Kidney capillary endothelial cell (primary cell): Measurements from ENCODE around the gene SLC35E3.
"Not testable (repeated sequence)": the region's sequence is repeated elsewhere in the genome, so short reads cannot be mapped to it uniquely, and the experiment has no call there.

Experiments
- DNase-seq: peaks from one replicate; pipeline ENCODE4 v3.0.0-alpha.2; 2018; ENCODE audit warnings: low spot score

Gene SLC35E3

DNA sequence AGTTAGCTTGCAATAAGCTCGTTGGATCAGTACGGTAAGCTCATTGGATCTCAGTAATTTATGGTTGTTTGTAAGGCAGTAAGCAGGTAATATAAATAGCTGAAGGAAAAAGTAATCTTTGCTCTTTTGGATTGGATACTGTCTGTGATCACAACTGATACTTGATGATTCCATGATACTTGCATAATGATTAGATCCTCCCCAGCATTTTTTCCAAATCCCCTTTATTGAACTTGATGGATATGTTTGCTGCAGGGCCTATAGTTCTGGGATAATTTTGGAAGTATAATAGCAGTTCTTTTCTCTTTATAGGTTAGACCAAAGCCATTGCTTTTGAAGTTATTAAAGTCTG is 67.2 kb downstream of the SLC35E3 start:
- DNase-seq: no peak

DNA sequence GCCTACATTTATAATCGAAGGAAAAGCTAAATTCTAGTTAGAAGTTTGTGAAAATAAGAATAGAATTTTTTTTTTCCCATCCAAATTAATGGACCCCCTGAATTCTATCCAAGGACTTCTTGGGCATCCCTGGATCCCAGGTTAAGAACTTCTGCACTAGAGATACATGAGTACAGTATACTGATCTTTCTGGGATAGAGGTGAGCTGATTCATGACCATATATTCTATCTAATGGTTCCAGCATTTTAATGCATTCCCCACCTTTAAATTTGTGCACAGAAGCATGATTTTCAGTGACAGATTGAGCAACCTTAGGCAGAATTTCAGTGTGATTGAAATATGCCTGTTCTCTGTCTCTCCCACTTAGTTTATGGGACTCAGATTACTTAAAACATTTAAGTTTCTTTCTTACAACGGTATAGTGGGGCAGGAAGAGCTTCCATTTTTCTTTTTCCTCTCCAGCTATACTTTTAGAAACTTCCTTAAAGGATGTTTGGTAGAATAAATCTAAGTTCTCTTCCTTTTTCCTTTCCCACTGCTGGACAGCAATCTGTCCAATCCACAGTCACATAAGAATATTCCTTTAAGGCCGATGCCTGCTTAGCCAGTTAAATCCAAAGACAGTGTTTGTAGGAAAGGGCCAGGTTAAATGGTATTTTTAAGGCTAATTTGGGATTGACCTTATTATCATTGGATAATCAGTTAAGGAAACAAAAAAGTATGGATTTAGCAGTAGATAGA is 68.7 kb downstream of the SLC35E3 start:
- no peak for DNase-seq

DNA sequence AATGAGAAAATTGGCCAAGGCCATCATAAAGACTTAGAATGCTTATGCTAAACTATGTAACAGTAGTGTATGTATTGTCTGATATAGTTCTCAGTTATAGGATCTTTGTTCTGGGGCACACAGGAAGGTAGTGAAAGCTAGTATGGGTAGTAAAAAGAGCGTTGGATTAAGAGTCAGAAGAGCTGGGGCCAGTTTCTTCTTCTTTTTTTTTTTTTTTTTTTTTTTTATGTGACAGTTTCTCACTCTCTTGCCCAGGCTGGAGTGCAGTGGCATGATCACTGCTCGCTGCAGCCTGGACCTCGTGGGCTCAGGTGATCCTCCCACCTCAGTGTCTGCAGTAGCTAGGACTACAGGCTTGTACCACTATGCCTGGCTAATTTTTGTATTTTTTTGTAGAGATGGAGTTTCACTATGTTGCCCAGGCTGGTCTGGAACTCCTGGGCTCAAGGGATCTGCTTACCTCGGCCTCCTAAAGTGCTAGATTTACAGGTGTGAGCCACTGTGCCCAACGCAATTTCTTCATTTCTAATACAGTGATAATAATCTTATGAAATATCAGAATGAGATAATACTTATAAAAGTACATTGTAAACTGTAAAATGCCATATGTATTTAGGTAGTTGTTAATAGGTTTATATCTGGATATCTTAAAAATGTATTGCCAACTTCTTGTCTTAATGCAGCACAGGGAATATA is 69.4 kb downstream of the SLC35E3 start:
- no peak for DNase-seq

DNA sequence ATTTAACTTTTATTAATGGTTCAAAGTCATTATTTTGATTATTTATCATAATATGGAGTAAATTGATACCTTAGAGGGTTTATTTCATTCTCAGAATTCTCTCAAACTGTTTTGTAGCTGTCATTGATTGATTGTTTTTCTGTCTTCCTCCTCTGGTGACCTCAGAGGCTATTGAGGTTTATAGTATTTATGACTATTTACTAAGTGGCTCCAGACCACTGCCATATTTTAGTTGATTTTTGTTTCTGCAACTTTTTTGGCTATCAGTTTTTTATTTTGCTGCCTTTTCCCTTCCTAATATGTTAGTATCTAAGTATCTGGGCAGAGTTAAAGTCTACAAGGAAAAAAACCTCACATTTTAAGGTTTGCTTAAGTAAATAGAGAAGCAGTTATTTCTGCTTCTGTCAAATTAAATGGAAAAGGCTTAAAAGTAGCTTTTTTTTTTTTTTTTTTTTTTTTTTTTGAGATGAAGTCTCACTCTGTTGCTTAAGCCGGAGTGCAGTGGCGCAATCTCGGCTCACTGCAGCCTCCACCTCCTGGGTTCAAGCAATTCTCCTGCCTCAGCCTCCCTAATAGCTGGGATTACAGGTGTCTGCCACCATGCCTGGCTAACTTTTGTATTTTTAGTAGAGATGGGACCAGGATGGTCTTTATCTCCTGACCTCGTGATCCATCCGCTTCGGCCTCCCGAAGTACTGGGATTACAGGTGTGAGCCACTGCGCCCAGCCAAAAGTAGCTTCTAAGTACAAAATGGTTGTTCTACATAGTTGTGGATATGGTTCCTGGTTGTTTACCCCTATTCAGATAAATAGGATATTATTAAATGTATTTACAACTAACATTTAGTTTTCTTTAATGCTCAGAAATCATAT is 70.2 kb downstream of the SLC35E3 start:
- no peak for DNase-seq

DNA sequence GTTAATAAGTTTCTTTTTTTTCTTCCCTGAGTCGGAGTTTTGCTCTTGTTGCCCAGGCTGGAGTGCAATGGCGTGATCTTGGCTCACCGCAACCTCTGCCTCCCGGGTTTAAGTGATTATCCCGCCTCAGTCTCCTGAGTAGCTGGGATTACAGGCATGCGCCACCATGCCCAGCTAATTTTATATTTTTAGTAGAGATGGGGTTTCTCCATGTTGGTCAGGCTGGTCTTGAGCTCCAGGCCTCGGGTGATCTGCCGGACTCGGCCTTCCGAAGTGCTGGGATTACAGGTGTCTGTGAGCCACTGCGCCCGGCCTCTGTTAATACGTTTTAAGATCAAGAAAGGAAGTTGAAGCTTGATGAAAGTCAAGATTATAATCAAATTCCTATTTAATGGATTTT is 73.5 kb downstream of the SLC35E3 start:
- not testable (repeated sequence) for DNase-seq

DNA sequence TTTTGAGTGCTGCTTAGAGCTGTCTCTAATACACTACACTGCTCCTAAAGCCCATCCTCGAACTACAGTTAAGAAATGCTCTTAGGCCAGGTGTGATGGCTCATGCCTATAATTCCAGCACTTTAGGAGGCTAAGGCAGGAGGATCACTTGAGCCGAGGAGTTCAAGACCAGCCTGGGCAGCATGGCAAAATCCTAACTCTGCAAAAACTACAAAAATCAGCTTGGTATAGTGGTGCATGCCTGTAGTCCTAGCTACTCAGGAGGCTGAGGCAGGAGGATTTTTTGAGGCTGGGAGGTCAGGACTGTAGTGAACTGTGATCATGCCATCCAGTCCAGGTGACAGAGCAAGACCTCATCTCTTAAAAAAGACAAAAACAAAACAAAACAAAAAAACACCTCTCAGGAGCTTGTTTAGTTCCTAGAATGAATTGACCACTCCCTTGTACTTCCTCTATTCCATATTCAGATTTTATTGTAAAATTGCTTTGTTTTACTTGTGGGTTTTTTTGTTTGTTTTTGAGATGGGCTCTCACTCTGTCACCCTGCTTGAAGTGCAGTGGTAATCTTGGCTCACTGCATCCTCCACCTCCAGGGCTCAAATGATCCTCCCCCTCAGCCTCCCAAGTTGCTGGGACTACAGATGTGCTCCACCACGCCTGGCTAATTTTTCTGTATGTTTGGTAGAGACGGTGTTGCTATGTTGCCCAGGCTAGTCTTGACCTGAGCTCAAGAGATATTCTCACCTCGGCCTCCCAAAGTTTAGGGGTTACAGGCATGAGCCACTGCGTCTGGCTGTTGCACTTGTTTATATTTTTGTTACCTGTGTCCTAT is 75.6 kb downstream of the SLC35E3 start:
- no peak for DNase-seq

DNA sequence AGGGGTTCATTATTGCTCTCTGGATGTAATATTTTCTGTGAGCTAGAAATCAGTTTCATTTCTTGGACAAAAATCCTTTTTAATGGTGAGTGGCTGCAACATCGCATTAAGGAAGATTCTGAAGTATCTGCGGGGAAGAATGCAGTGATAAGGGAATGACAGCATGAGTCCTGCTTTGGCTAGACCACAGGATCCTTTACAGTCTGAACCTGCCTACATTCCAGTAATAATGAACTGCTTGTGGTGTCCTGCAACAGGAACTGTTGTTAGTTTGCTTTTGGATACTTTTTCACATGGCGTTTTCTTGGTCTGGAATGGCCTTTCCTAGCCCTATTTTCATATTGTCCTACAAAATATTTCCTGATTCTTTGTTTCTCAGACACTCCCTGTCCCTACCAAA is 77.7 kb downstream of the SLC35E3 start:
- DNase-seq: no peak

DNA sequence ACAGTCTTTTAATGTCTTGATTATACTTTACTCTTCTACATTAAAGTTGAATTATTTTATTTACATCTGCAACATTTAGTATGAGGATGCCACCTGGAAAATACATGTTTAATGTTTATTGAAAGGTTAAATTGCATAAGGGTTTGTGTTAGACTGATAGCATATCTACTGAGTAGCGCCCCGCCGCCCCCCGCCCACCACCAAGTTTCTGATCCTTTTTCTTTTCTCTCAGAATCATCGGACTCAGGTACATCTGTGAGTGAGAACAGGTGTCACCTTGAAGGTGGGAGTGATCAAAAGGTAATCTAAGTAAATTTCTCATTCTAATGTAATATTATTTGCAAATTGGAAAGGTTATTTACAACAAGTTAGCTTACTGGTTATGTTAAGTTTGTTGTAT is 78.2 kb downstream of the SLC35E3 start:
- DNase-seq: no peak

DNA sequence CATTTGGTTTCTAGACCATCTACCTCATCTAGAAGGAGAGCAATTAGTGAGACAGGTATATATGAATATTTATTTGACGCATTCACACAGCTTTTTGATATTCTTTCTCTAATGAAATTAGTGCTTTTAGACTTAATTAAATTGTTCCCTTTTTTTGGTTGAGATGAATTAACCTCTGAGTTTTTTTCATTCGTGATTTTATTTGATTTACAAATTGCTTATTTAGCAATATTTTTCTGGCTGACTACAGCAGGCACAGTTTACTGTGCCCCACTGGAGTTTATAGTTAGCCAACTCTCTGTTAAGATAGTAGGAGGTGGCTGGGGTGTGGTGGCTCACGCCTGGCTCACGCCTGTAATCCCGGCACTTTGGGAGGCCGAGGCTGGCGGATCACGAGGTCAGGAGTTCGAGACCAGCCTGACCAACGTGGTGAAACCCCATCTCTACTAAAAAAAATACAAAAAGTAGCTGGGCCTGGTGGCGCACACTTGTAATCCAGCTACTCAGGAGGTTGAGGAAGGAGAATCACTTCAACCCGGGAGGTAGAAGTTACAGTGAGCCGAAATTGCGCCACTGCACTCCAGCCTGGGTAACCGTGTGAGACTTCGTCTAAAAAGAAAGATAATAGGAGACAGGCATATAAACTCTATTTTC is 78.7 kb downstream of the SLC35E3 start:
- no peak for DNase-seq

DNA sequence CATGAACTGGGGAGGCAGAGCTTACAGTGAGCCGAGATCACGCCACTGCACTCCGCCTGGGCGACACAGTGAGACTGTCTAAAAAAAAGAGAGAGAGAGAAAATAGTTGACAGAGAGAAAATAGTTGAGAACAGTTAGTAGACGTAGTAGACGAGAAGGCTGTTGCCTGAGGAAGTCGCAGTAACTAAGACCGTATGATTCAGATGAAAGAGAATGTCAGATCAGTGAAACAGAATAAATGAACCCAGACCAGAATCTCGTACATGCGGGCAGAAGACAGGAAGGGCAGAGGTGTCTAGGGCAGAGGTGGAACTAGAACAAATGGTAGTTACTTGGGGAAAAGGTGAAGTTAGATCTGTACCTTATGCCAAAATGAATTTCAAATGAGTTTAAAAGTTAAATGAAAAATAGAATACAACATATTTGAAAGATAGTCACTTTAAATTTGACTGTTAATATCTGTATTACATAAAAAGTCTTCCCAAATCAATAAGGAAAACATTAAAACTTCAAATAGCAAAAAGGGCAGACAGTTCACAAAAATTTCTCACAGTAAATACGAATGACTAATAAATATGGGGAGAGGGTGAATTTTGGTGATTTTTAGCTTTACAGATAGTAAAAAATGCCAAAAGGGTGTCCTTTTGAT is 79.7 kb downstream of the SLC35E3 start:
- no peak for DNase-seq

DNA sequence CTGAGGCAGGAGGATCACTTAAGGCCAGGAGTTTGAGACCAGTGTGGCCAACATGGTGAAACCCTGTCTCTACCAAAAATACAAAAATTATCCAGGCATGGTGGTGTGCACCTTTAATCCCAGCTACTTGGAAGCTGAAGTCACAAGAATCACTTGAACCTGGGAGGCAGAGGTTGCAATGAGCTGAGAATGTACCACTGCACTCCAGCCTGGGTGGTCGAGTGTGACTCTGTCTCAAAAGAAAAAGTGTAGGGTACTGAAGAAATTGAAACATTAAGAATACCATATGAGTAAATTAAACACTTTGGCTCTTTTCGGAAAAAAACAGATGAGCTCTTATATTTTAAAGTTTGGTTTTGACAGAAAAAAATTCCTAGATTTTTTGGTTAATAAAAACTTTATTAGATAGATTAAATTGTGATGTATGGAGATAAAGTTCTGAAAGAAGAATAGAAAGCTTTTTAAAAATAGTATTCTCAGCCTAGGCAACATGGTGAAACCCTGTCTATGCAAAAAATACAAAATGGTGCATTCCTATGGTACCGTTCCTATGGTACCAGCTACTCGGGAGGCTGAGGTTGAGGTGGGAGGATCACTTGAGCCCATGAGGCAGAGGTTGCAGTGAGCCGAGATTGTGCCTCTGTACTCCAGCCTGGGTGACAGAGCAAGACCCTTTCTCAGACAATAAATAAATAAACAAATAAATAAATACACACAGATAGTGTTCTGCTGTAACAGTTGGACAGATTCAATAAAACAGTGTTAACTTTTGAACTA is 82.1 kb downstream of the SLC35E3 start:
- DNase-seq: no peak

DNA sequence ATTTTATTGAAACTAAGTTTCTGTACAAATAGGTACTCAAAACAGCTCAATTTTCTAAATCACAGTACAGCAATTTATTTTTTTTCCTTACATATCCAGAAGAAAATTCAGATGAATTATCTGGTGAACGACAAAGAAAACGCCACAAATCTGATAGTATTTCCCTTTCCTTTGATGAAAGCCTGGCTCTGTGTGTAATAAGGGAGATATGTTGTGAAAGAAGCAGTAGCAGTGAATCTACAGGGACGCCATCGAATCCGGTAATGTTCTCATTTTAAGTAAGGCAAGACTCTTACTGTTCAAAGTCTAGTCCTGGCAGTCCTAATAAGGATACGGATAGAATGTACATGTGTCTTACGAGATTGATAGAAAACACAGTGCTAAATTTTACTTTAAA is 82.7 kb downstream of the SLC35E3 start:
- no peak for DNase-seq
